H1 (cell line): ENCODE measurements around the gene TAF7. TPM values are rescaled to one million over a fixed set of nuclear protein-coding genes. Genes with fewer than 3 reads are reported as not detected.
A peak's percentile ranks its signal among the peaks of the same experiment; 100 is the strongest.
"Not testable (repeated sequence)": the region's sequence is repeated elsewhere in the genome, so short reads cannot be mapped to it uniquely, and the experiment has no call there.

Experiments used
- CTCF ChIA-PET: fragments of 300-600 bp; sonication (Branson Sonifier 250); formaldehyde crosslinking; loops from one replicate; lab custom pipeline; 2021; ENCODE audit not compliant: partially characterized antibody; lab: Charles Lee
- POLR2A ChIA-PET: fragments of 300-600 bp; sonication (Branson Sonifier 250); formaldehyde crosslinking; loops from one replicate; lab custom pipeline; 2021; ENCODE audit warnings: inconsistent platforms; ENCODE audit not compliant: partially characterized antibody; lab: Charles Lee
- DNase-seq, 2 experiments: peaks; one replicate each; pipeline versions ENCODE4 v3.0.0 to v3.0.0-alpha.2; 2010 to 2022; ENCODE audit warnings: low spot score in 2 of 2, low read depth in 1 of 2, mixed read lengths in 1 of 2
- FAIRE-seq: peaks from 2 replicates; lab custom pipeline; 2011; peaks lifted over from hg19 to GRCh38; lab: Jason Lieb, UNC
- H2AFZ ChIP-seq: 2 replicates; pipeline ENCODE4 v1.8.1; 2012; ENCODE audit warnings: low read length, inconsistent platforms
- H2AK5ac ChIP-seq: 2 replicates; pipeline ENCODE4 v1.6.1; 2013; ENCODE audit warnings: low read depth, low read length
- H2BK120ac ChIP-seq: replicated peaks from 2 replicates; pipeline ENCODE3; 2013; ENCODE audit warnings: low read depth, low read length, inconsistent platforms
- H2BK12ac ChIP-seq: 2 replicates; pipeline ENCODE4 v1.6.1; 2013; ENCODE audit warnings: low read depth, low read length
- H2BK15ac ChIP-seq: 2 replicates; pipeline ENCODE4 v1.6.1; 2013; ENCODE audit warnings: low read length
- H2BK20ac ChIP-seq: 2 replicates; pipeline ENCODE4 v1.6.1; 2013; ENCODE audit warnings: low read length
- H2BK5ac ChIP-seq: 2 replicates; pipeline ENCODE4 v1.6.1; 2013; ENCODE audit warnings: low read depth, low read length
- H3K14ac ChIP-seq: 2 replicates; pipeline ENCODE4 v1.6.1; 2013; ENCODE audit warnings: inconsistent platforms; ENCODE audit not compliant: insufficient read length
- H3K18ac ChIP-seq: 2 replicates; pipeline ENCODE4 v1.6.1; 2013; ENCODE audit warnings: low read length; ENCODE audit errors: extremely low read depth
- H3K23ac ChIP-seq: 2 replicates; pipeline ENCODE4 v1.6.1; 2013; ENCODE audit warnings: inconsistent platforms; ENCODE audit not compliant: insufficient read length
- H3K23me2 ChIP-seq: 2 replicates; pipeline ENCODE4 v1.6.1; 2013; ENCODE audit warnings: low read depth, low read length
- H3K27ac ChIP-seq: 2 replicates; pipeline ENCODE4 v1.6.1; 2011; ENCODE audit warnings: low read depth, low read length, inconsistent platforms
- H3K27me3 ChIP-seq, 4 experiments: replicated peaks in 1 of 4; 1 replicate in 1 of 4; 2 replicates in 3 of 4; pipeline versions ENCODE4 v1.6.1 to v1.8.1; 2011 to 2013; ENCODE audit warnings: low read length in 3 of 4, mild to moderate bottlenecking in 3 of 4, inconsistent platforms in 2 of 4, mixed read lengths in 2 of 4, moderate library complexity in 1 of 4; ENCODE audit not compliant: control insufficient read depth in 3 of 4, insufficient read depth in 3 of 4; ENCODE audit errors: extremely low read depth in 1 of 4
- H3K36me3 ChIP-seq, 4 experiments: 2 replicates each; pipeline versions ENCODE4 v1.6.1 to v1.8.1; 2011 to 2013; ENCODE audit warnings: mild to moderate bottlenecking in 4 of 4, low read length in 3 of 4, moderate library complexity in 2 of 4, control low read depth in 1 of 4, inconsistent platforms in 1 of 4; ENCODE audit not compliant: insufficient read depth in 4 of 4, control insufficient read depth in 2 of 4
- H3K4ac ChIP-seq: replicated peaks from 2 replicates; pipeline ENCODE3; 2013; ENCODE audit warnings: low read length, low read depth, mixed read lengths, inconsistent platforms; ENCODE audit not compliant: insufficient read length
- H3K4me1 ChIP-seq, 4 experiments: replicated peaks in 1 of 4; 1 replicate in 1 of 4; 2 replicates in 3 of 4; pipeline versions ENCODE4 v1.6.1 to v1.8.1; 2011 to 2013; ENCODE audit warnings: low read length in 3 of 4, inconsistent platforms in 2 of 4, mixed read lengths in 1 of 4; ENCODE audit not compliant: insufficient read depth in 4 of 4, control insufficient read depth in 3 of 4
- H3K4me2 ChIP-seq, 2 experiments: 2 replicates each; pipeline versions ENCODE4 v1.6.1 to v1.8.1; 2011 to 2013; ENCODE audit warnings: low read depth in 2 of 2, low read length in 2 of 2, control low read depth in 1 of 2, inconsistent platforms in 1 of 2, mild to moderate bottlenecking in 1 of 2; ENCODE audit not compliant: insufficient read depth in 1 of 2
- H3K4me3 ChIP-seq, 4 experiments: fragments of 200-600, 300-600 bp in 1 of 4; sonication (generic), shearing (Covaris generic), sonication (Bioruptor Twin) in 1 of 4; 2 replicates each; pipeline versions ENCODE4 v1.5.1 to v1.8.1; 2011 to 2016; ENCODE audit warnings: low read length in 4 of 4, low read depth in 3 of 4, control low read depth in 2 of 4, inconsistent platforms in 2 of 4, mild to moderate bottlenecking in 2 of 4, mixed read lengths in 1 of 4, moderate library complexity in 1 of 4; ENCODE audit not compliant: insufficient read depth in 2 of 4; ENCODE audit errors: extremely low read depth in 1 of 4
- H3K56ac ChIP-seq: replicated peaks from 2 replicates; pipeline ENCODE3; 2013; ENCODE audit warnings: low read depth, mild to moderate bottlenecking, mixed read lengths, low read length, inconsistent platforms; ENCODE audit not compliant: insufficient read length
- H3K79me1 ChIP-seq: 2 replicates; pipeline ENCODE4 v1.6.1; 2013; ENCODE audit warnings: low read depth, low read length, control low read depth
- H3K79me2 ChIP-seq, 2 experiments: 2 replicates each; pipeline versions ENCODE4 v1.6.1 to v1.8.1; 2012 to 2013; ENCODE audit warnings: low read length in 2 of 2, mild to moderate bottlenecking in 2 of 2, inconsistent platforms in 1 of 2; ENCODE audit not compliant: insufficient read depth in 2 of 2, control insufficient read depth in 1 of 2
- H3K9ac ChIP-seq, 4 experiments: replicated peaks in 1 of 4; 1 replicate in 1 of 4; 2 replicates in 3 of 4; pipeline versions ENCODE4 v1.6.1 to v1.8.1; 2011 to 2013; ENCODE audit warnings: low read depth in 3 of 4, low read length in 3 of 4, control low read depth in 2 of 4, mild to moderate bottlenecking in 2 of 4, moderate library complexity in 2 of 4, inconsistent platforms in 1 of 4; ENCODE audit errors: extremely low read depth in 1 of 4
- H3K9me3 ChIP-seq, 2 experiments: 2 replicates each; pipeline versions ENCODE4 v1.6.1 to v1.8.1; 2012 to 2013; ENCODE audit warnings: mild to moderate bottlenecking in 2 of 2, moderate library complexity in 2 of 2, control low read depth in 1 of 2, inconsistent platforms in 1 of 2, low read depth in 1 of 2, low read length in 1 of 2, mixed read lengths in 1 of 2; ENCODE audit not compliant: insufficient read depth in 2 of 2
- H4K20me1 ChIP-seq, 2 experiments: replicated peaks in 1 of 2; 2 replicates each; pipeline versions ENCODE3 to v1.8.1; 2011 to 2013; ENCODE audit warnings: inconsistent platforms in 2 of 2, low read length in 2 of 2, mild to moderate bottlenecking in 1 of 2; ENCODE audit not compliant: insufficient read depth in 2 of 2, control insufficient read depth in 1 of 2
- H4K5ac ChIP-seq: 2 replicates; pipeline ENCODE4 v1.6.1; 2013; ENCODE audit warnings: low read length, low read depth, mixed read lengths, inconsistent platforms; ENCODE audit not compliant: insufficient read length
- H4K8ac ChIP-seq: 2 replicates; pipeline ENCODE4 v1.8.0; 2013; ENCODE audit warnings: mild to moderate bottlenecking, moderate library complexity, low read length, inconsistent platforms; ENCODE audit not compliant: insufficient read depth; ENCODE audit errors: extremely low read depth
- H4K91ac ChIP-seq: replicated peaks from 2 replicates; pipeline ENCODE3; 2013; ENCODE audit warnings: low read length, mixed read lengths, inconsistent platforms; ENCODE audit not compliant: insufficient read length
- WGBS, 2 experiments: shearing (Covaris generic) in 1 of 2; methylation state at CpG; one replicate each; pipeline versions ENCODE4 v1.1.6 to v1.1.7; 2013 to 2015; ENCODE audit warnings: low lambda C conversion rate in 2 of 2, mixed read lengths in 2 of 2, inconsistent platforms in 1 of 2, low coverage in 1 of 2, missing lambda C conversion rate in 1 of 2; ENCODE audit not compliant: insufficient replicate concordance in 2 of 2, insufficient coverage in 1 of 2, insufficient read length in 1 of 2; ENCODE audit errors: extremely low coverage in 1 of 2, missing lambda C conversion rate in 1 of 2; 5-methylcytosine and 5-hydroxymethylcytosine counted together
- polyA plus RNA-seq, 7 experiments: library from polyadenylated mRNA; depleted of rRNA in 3 of 7; stranded (reverse) in 5 of 7; unstranded in 2 of 7; fragments of >200 nt in 5 of 7; fragments of 200-250 nt in 2 of 7; gene quantifications; 1 replicate in 5 of 7; 2 replicates in 1 of 7; 4 replicates in 1 of 7; pipeline versions ENCODE4 v1.2.1 to v1.2.3, GENCODE V29; 2011 to 2013; ENCODE audit warnings: missing spikeins in 2 of 7, mixed read lengths in 2 of 7
- total RNA-seq: library from RNA; stranded (reverse); fragmentation: NEBNext Ultra II Directional; extraction: Animal tissue kit (Norgen Biotek cat#: 25700); gene quantifications from 2 replicates; pipeline ENCODE4 v1.2.1, GENCODE V29; 2021
- TF ChIP-seq, protein P1 (sequence below), 3 experiments: IDR thresholded peaks; 1 replicate in 2 of 3; 2 replicates in 1 of 3; pipeline versions ENCODE4 v1.5.1 to v1.6.1; 2011; ENCODE audit warnings: low read length in 3 of 3, mild to moderate bottlenecking in 3 of 3, inconsistent platforms in 2 of 3, low read depth in 1 of 3, moderate library complexity in 1 of 3; ENCODE audit not compliant: insufficient read depth in 1 of 3; ENCODE audit errors: control extremely low read depth in 1 of 3

TAF7 gene
- total and polyA plus RNA-seq, 2 of the 8 experiments (the other 6 are each of a cell fraction or from before 2014, with no cell fraction given), result 29.8 to 101 TPM

DNA sequence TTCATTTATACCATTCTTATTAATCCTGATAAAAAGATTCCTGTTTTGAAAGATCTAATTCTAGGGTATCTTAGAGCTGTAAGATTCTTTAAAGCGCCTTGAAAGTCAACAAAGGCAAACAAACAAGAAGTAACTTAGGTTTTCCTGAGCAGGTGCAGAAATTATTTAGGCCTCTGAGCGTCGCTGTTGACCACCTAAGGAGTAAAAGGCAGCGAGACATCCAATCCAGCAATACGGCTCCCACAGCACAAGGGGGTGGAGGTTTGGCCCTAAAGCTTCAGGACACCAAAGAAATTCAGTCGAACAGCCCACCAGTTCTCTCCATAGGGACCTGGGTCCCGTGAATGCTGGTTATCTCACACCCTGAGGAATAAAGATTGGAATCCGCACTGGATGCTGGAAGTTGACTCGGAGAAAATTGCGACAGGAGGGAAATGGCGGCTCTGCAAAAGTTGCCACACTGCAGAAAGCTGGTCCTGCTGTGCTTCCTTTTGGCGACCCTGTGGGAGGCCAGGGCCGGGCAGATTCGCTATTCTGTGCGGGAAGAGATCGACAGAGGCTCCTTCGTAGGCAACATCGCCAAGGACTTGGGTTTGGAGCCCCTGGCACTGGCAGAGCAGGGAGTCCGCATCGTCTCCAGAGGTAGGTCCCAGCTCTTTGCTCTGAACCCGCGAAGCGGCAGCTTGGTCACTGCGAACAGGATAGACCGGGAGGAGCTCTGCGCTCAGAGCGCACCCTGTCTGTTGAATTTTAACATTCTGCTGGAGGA is 18.1 kb upstream of the TAF7 start, which contains the start of gene PCDHGA2 (continued):
- TF ChIP-seq, protein P1, sequence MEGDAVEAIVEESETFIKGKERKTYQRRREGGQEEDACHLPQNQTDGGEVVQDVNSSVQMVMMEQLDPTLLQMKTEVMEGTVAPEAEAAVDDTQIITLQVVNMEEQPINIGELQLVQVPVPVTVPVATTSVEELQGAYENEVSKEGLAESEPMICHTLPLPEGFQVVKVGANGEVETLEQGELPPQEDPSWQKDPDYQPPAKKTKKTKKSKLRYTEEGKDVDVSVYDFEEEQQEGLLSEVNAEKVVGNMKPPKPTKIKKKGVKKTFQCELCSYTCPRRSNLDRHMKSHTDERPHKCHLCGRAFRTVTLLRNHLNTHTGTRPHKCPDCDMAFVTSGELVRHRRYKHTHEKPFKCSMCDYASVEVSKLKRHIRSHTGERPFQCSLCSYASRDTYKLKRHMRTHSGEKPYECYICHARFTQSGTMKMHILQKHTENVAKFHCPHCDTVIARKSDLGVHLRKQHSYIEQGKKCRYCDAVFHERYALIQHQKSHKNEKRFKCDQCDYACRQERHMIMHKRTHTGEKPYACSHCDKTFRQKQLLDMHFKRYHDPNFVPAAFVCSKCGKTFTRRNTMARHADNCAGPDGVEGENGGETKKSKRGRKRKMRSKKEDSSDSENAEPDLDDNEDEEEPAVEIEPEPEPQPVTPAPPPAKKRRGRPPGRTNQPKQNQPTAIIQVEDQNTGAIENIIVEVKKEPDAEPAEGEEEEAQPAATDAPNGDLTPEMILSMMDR (IDR thresholded peaks at IDR 0.05; ENCODE audit: control extremely low read depth in 1 of 3, insufficient read depth in 1 of 3, low read depth in 1 of 3, low read length in 3 of 3), result peak; percentile 10 to 77 (median 60)

DNA sequence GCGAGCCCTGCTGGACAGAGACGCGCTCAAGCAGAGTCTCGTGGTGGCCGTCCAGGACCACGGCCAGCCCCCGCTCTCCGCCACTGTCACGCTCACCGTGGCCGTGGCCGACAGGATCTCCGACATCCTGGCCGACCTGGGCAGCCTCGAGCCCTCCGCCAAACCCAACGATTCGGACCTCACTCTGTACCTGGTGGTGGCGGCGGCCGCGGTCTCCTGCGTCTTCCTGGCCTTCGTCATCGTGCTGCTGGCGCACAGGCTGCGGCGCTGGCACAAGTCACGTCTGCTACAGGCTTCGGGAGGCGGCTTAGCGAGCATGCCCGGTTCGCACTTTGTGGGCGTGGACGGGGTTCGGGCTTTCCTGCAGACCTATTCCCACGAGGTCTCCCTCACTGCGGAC is 12.0 kb upstream of the TAF7 start:
- FAIRE-seq, H3K27ac ChIP-seq, H3K4me1 ChIP-seq, H2BK12ac ChIP-seq, H3K36me3 ChIP-seq, DNase-seq, H2BK5ac ChIP-seq, H3K23me2 ChIP-seq, H3K4me3 ChIP-seq, H4K5ac ChIP-seq, H3K14ac ChIP-seq, H2BK120ac ChIP-seq, H3K56ac ChIP-seq, H3K27me3 ChIP-seq, H4K8ac ChIP-seq, H4K91ac ChIP-seq, H4K20me1 ChIP-seq, H3K79me1 ChIP-seq, H3K18ac ChIP-seq, H3K23ac ChIP-seq, H3K4me2 ChIP-seq, H2BK15ac ChIP-seq, POLR2A ChIA-PET, H3K79me2 ChIP-seq, H3K9ac ChIP-seq, H2AK5ac ChIP-seq, H2AFZ ChIP-seq, H2BK20ac ChIP-seq, H3K4ac ChIP-seq: not testable (repeated sequence)
- peaks cover 20 to 37% of the 10 kb centered on the region in 2 experiments for H3K9me3 ChIP-seq
- 95% methylated on average over 24 of the region's 39 CpGs; no CpG with 5 or more reads in 1 of the 2 experiments for WGBS, 2 experiments
- CTCF ChIA-PET, result interaction anchor here (1.1 to 4.6 kb wide), 3 partner anchors 11 to 18 kb away, joined by 5 to 25 read pairs (median 21); partner anchors contain the start of genes PCDHGA3, PCDHGB1 and TAF7
